Measurements from ENCODE around the gene B3GNT9.

The B3GNT9 gene

GRCh38 chr16:67112591-67113399 lies 38.0 kb downstream of the B3GNT9 start:
- DNase-seq (ENCODE audit: low read depth): no peak

- no peak for DNase-seq (ENCODE audit: low read depth)
These were observed 38.8 kb downstream of the B3GNT9 start for GRCh38 chr16:67111951-67112444.

- DNase-seq (ENCODE audit: low read depth): peak; percentile 94
These were observed 41.2 kb downstream of the B3GNT9 start, which contains the start of gene PHAF1 for GRCh38 chr16:67109407-67110135. TSS of gene PHAF1 (plus strand) at chr16:67109941. CDS start at chr16:67110176, 235 bp downstream.

- no peak for DNase-seq (ENCODE audit: low read depth)
These were observed 41.8 kb downstream of the B3GNT9 start for GRCh38 chr16:67108931-67109406.

GRCh38 chr16:67108489-67108888 lies 42.3 kb downstream of the B3GNT9 start:
- DNase-seq (ENCODE audit: low read depth): no peak

GRCh38 chr16:67105881-67106280 lies 44.9 kb downstream of the B3GNT9 start:
- no peak for DNase-seq (ENCODE audit: low read depth)

GRCh38 chr16:67105246-67105645 lies 45.6 kb downstream of the B3GNT9 start:
- DNase-seq (ENCODE audit: low read depth): no peak

GRCh38 chr16:67104845-67105244 lies 46.0 kb downstream of the B3GNT9 start:
- no peak for DNase-seq (ENCODE audit: low read depth)

- DNase-seq (ENCODE audit: low read depth): no peak
These were observed 46.7 kb downstream of the B3GNT9 start for GRCh38 chr16:67104061-67104460.

GRCh38 chr16:67101311-67102082 lies 49.3 kb downstream of the B3GNT9 start:
- DNase-seq (ENCODE audit: low read depth): no peak

GRCh38 chr16:67100569-67101310 lies 50.1 kb downstream of the B3GNT9 start:
- no peak for DNase-seq (ENCODE audit: low read depth)

GRCh38 chr16:67098599-67098998 lies 52.2 kb downstream of the B3GNT9 start:
- no peak for DNase-seq (ENCODE audit: low read depth)
